ENCODE results near the gene CDH20.

The CDH20 gene

GRCh38 chr18:61497422-61497821 lies 164.2 kb downstream of the CDH20 start:
- no peaks in the 10 kb centered on the region for H3K4me1 Mint-ChIP-seq (ENCODE audit: low read depth)
- no peaks in the 10 kb centered on the region for H3K36me3 Mint-ChIP-seq
- H3K27me3 Mint-ChIP-seq: peaks cover 4% of the 10 kb centered on the region
- no peaks in the 10 kb centered on the region for H3K9me3 Mint-ChIP-seq (ENCODE audit: low read depth)
- H3K27ac Mint-ChIP-seq: no peak overlapping the region
- no peak overlapping the region for H3K4me3 Mint-ChIP-seq

GRCh38 chr18:61502472-61502871 lies 169.2 kb downstream of the CDH20 start:
- H3K27ac Mint-ChIP-seq: no peak overlapping the region
- H3K9me3 Mint-ChIP-seq (ENCODE audit: low read depth): no peaks in the 10 kb centered on the region
- no peak overlapping the region for H3K4me3 Mint-ChIP-seq
- peaks cover 14% of the 10 kb centered on the region for H3K27me3 Mint-ChIP-seq
- no peaks in the 10 kb centered on the region for H3K4me1 Mint-ChIP-seq (ENCODE audit: low read depth)
- H3K36me3 Mint-ChIP-seq: no peaks in the 10 kb centered on the region

- H3K9me3 Mint-ChIP-seq (ENCODE audit: low read depth): peaks cover 4% of the 10 kb centered on the region
- no peaks in the 10 kb centered on the region for H3K36me3 Mint-ChIP-seq
- no peaks in the 10 kb centered on the region for H3K4me1 Mint-ChIP-seq (ENCODE audit: low read depth)
- H3K4me3 Mint-ChIP-seq: no peak overlapping the region
- peaks cover 15% of the 10 kb centered on the region for H3K27me3 Mint-ChIP-seq
- no peak overlapping the region for H3K27ac Mint-ChIP-seq
Observed at GRCh38 chr18:61503688-61504087, 170.5 kb downstream of the CDH20 start.

GRCh38 chr18:61528961-61529360 lies 195.7 kb downstream of the CDH20 start:
- Mint-ChIP-seq H3K9me3 (ENCODE audit: low read depth) (no peaks in the 10 kb centered on the region), H3K4me3 (no peak overlapping the region), H3K4me1 (ENCODE audit: low read depth) (no peaks in the 10 kb centered on the region), H3K36me3 (no peaks in the 10 kb centered on the region), H3K27me3 (peaks cover 2% of the 10 kb centered on the region), H3K27ac (no peak overlapping the region)

- H3K4me1 Mint-ChIP-seq (ENCODE audit: low read depth): no peaks in the 10 kb centered on the region
- no peaks in the 10 kb centered on the region for H3K9me3 Mint-ChIP-seq (ENCODE audit: low read depth)
- H3K27me3 Mint-ChIP-seq: peaks cover 2% of the 10 kb centered on the region
- H3K36me3 Mint-ChIP-seq: no peaks in the 10 kb centered on the region
- no peak overlapping the region for H3K27ac Mint-ChIP-seq
- H3K4me3 Mint-ChIP-seq: no peak overlapping the region
Observed at GRCh38 chr18:61530681-61531080, 197.5 kb downstream of the CDH20 start.

GRCh38 chr18:61531182-61531581 lies 198.0 kb downstream of the CDH20 start:
- H3K4me1 Mint-ChIP-seq (ENCODE audit: low read depth): no peaks in the 10 kb centered on the region
- H3K4me3 Mint-ChIP-seq: no peak overlapping the region
- H3K36me3 Mint-ChIP-seq: no peaks in the 10 kb centered on the region
- H3K27ac Mint-ChIP-seq: no peak overlapping the region
- H3K9me3 Mint-ChIP-seq (ENCODE audit: low read depth): no peaks in the 10 kb centered on the region
- peaks cover 2% of the 10 kb centered on the region for H3K27me3 Mint-ChIP-seq

GRCh38 chr18:61531891-61532290 lies 198.7 kb downstream of the CDH20 start:
- H3K36me3 Mint-ChIP-seq: no peaks in the 10 kb centered on the region
- H3K27ac Mint-ChIP-seq: no peak overlapping the region
- H3K9me3 Mint-ChIP-seq (ENCODE audit: low read depth): no peaks in the 10 kb centered on the region
- no peak overlapping the region for H3K4me3 Mint-ChIP-seq
- H3K4me1 Mint-ChIP-seq (ENCODE audit: low read depth): no peaks in the 10 kb centered on the region
- peaks cover 2% of the 10 kb centered on the region for H3K27me3 Mint-ChIP-seq

- Mint-ChIP-seq H3K27me3 (peaks cover 4% of the 10 kb centered on the region), H3K36me3 (no peaks in the 10 kb centered on the region), H3K4me1 (ENCODE audit: low read depth) (no peaks in the 10 kb centered on the region), H3K4me3 (no peak overlapping the region), H3K27ac (no peak overlapping the region), H3K9me3 (ENCODE audit: low read depth) (no peaks in the 10 kb centered on the region)
Observed at GRCh38 chr18:61535401-61535800, 202.2 kb downstream of the CDH20 start.

- H3K27me3 Mint-ChIP-seq: peaks cover 5% of the 10 kb centered on the region
- no peaks in the 10 kb centered on the region for H3K9me3 Mint-ChIP-seq (ENCODE audit: low read depth)
- H3K36me3 Mint-ChIP-seq: no peaks in the 10 kb centered on the region
- H3K4me3 Mint-ChIP-seq: no peak overlapping the region
- H3K4me1 Mint-ChIP-seq (ENCODE audit: low read depth): no peaks in the 10 kb centered on the region
- no peak overlapping the region for H3K27ac Mint-ChIP-seq
Observed at GRCh38 chr18:61541673-61542072, 208.4 kb downstream of the CDH20 start.

- Mint-ChIP-seq H3K27ac (no peak overlapping the region), H3K27me3 (peaks cover 5% of the 10 kb centered on the region), H3K4me3 (no peak overlapping the region), H3K36me3 (no peaks in the 10 kb centered on the region), H3K4me1 (ENCODE audit: low read depth) (no peaks in the 10 kb centered on the region), H3K9me3 (ENCODE audit: low read depth) (no peaks in the 10 kb centered on the region)
Observed at GRCh38 chr18:61542596-61542995, 209.4 kb downstream of the CDH20 start.

GRCh38 chr18:61543518-61543917 lies 210.3 kb downstream of the CDH20 start:
- Mint-ChIP-seq H3K4me3 (no peak overlapping the region), H3K27ac (no peak overlapping the region), H3K4me1 (ENCODE audit: low read depth) (no peaks in the 10 kb centered on the region), H3K36me3 (no peaks in the 10 kb centered on the region), H3K9me3 (ENCODE audit: low read depth) (no peaks in the 10 kb centered on the region), H3K27me3 (peaks cover 5% of the 10 kb centered on the region)

- Mint-ChIP-seq H3K36me3 (no peaks in the 10 kb centered on the region), H3K27me3 (peaks cover 5% of the 10 kb centered on the region), H3K4me3 (no peak overlapping the region), H3K4me1 (ENCODE audit: low read depth) (no peaks in the 10 kb centered on the region), H3K27ac (no peak overlapping the region), H3K9me3 (ENCODE audit: low read depth) (no peaks in the 10 kb centered on the region)
Observed at GRCh38 chr18:61544178-61544577, 210.9 kb downstream of the CDH20 start.

- no peaks in the 10 kb centered on the region for H3K36me3 Mint-ChIP-seq
- H3K4me1 Mint-ChIP-seq (ENCODE audit: low read depth): no peaks in the 10 kb centered on the region
- no peak overlapping the region for H3K27ac Mint-ChIP-seq
- no peak overlapping the region for H3K4me3 Mint-ChIP-seq
- no peaks in the 10 kb centered on the region for H3K9me3 Mint-ChIP-seq (ENCODE audit: low read depth)
- peaks cover 3% of the 10 kb centered on the region for H3K27me3 Mint-ChIP-seq
Observed at GRCh38 chr18:61545281-61546245, 212.3 kb downstream of the CDH20 start.

- no peaks in the 10 kb centered on the region for H3K9me3 Mint-ChIP-seq (ENCODE audit: low read depth)
- H3K4me3 Mint-ChIP-seq: no peak overlapping the region
- H3K36me3 Mint-ChIP-seq: no peaks in the 10 kb centered on the region
- no peak overlapping the region for H3K27ac Mint-ChIP-seq
- H3K27me3 Mint-ChIP-seq: no peaks in the 10 kb centered on the region
- no peaks in the 10 kb centered on the region for H3K4me1 Mint-ChIP-seq (ENCODE audit: low read depth)
Observed at GRCh38 chr18:61546590-61546989, 213.4 kb downstream of the CDH20 start.

- Mint-ChIP-seq H3K27me3 (peaks cover 4% of the 10 kb centered on the region), H3K27ac (no peak overlapping the region), H3K36me3 (no peaks in the 10 kb centered on the region), H3K9me3 (ENCODE audit: low read depth) (no peaks in the 10 kb centered on the region), H3K4me3 (no peak overlapping the region), H3K4me1 (ENCODE audit: low read depth) (peaks cover 5% of the 10 kb centered on the region)
Observed at GRCh38 chr18:61549416-61549815, 216.2 kb downstream of the CDH20 start.

- peaks cover 4% of the 10 kb centered on the region for H3K27me3 Mint-ChIP-seq
- no peak overlapping the region for H3K27ac Mint-ChIP-seq
- no peak overlapping the region for H3K4me3 Mint-ChIP-seq
- H3K36me3 Mint-ChIP-seq: no peaks in the 10 kb centered on the region
- no peaks in the 10 kb centered on the region for H3K9me3 Mint-ChIP-seq (ENCODE audit: low read depth)
- peaks cover 9% of the 10 kb centered on the region for H3K4me1 Mint-ChIP-seq (ENCODE audit: low read depth)
Observed at GRCh38 chr18:61549889-61550288, 216.7 kb downstream of the CDH20 start.
